ENCODE measurements around the gene R3HDM1.
A peak's percentile ranks its signal among the peaks of the same experiment; 100 is the strongest.

R3HDM1 gene

GRCh38 chr2:135733045-135733444 lies 201.8 kb downstream of the R3HDM1 start:
- H3K27ac ChIP-seq (ENCODE audit: poor library complexity, severe bottlenecking): no peak overlapping the region
- no peaks in the 10 kb centered on the region for H3K9me3 ChIP-seq (ENCODE audit: severe bottlenecking)
- H3K36me3 ChIP-seq (ENCODE audit: low read depth): no peaks in the 10 kb centered on the region
- ATAC-seq (ENCODE audit: low read depth) (no peak), DNase-seq (ENCODE audit: low spot score) (no peak)
- H3K4me1 ChIP-seq (ENCODE audit: insufficient read depth, poor library complexity, severe bottlenecking): no peaks in the 10 kb centered on the region
- no peaks in the 10 kb centered on the region for H3K27me3 ChIP-seq (ENCODE audit: insufficient read depth, poor library complexity, severe bottlenecking)
- H3K4me3 ChIP-seq (ENCODE audit: severe bottlenecking): no peak overlapping the region
- no peak for TF ChIP-seq CTCF (IDR thresholded peaks at IDR 0.05; ENCODE audit: poor library complexity, severe bottlenecking)

- H3K36me3 ChIP-seq (ENCODE audit: low read depth): no peaks in the 10 kb centered on the region
- DNase-seq (ENCODE audit: low spot score) (no peak), ATAC-seq (ENCODE audit: low read depth) (no peak)
- TF ChIP-seq CTCF (IDR thresholded peaks at IDR 0.05; ENCODE audit: poor library complexity, severe bottlenecking): no peak
- no peaks in the 10 kb centered on the region for H3K9me3 ChIP-seq (ENCODE audit: severe bottlenecking)
- no peak overlapping the region for H3K4me3 ChIP-seq (ENCODE audit: severe bottlenecking)
- no peak overlapping the region for H3K27ac ChIP-seq (ENCODE audit: poor library complexity, severe bottlenecking)
- H3K4me1 ChIP-seq (ENCODE audit: insufficient read depth, poor library complexity, severe bottlenecking): no peaks in the 10 kb centered on the region
- no peaks in the 10 kb centered on the region for H3K27me3 ChIP-seq (ENCODE audit: insufficient read depth, poor library complexity, severe bottlenecking)
Measured at GRCh38 chr2:135736546-135736945, 205.3 kb downstream of the R3HDM1 start.

- peaks cover 18% of the 10 kb centered on the region for H3K4me1 ChIP-seq (ENCODE audit: insufficient read depth, poor library complexity, severe bottlenecking)
- H3K27me3 ChIP-seq (ENCODE audit: insufficient read depth, poor library complexity, severe bottlenecking): no peaks in the 10 kb centered on the region
- no peak for ATAC-seq (ENCODE audit: low read depth)
- no peak overlapping the region for H3K4me3 ChIP-seq (ENCODE audit: severe bottlenecking)
- TF ChIP-seq CTCF (IDR thresholded peaks at IDR 0.05; ENCODE audit: poor library complexity, severe bottlenecking): no peak
- H3K9me3 ChIP-seq (ENCODE audit: severe bottlenecking): no peaks in the 10 kb centered on the region
- H3K27ac ChIP-seq (ENCODE audit: poor library complexity, severe bottlenecking): no peak overlapping the region
- DNase-seq (ENCODE audit: low spot score): no peak
- H3K36me3 ChIP-seq (ENCODE audit: low read depth): peaks cover 16% of the 10 kb centered on the region
Measured at GRCh38 chr2:135740206-135740605, 208.9 kb downstream of the R3HDM1 start.

GRCh38 chr2:135741043-135741394 lies 209.7 kb downstream of the R3HDM1 start:
- ATAC-seq (ENCODE audit: low read depth) (no peak), DNase-seq (ENCODE audit: low spot score) (no peak)
- Histone ChIP-seq H3K27me3 (ENCODE audit: insufficient read depth, poor library complexity, severe bottlenecking) (no peaks in the 10 kb centered on the region), H3K9me3 (ENCODE audit: severe bottlenecking) (no peaks in the 10 kb centered on the region), H3K36me3 (ENCODE audit: low read depth) (peaks cover 20% of the 10 kb centered on the region), H3K4me1 (ENCODE audit: insufficient read depth, poor library complexity, severe bottlenecking) (peaks cover 21% of the 10 kb centered on the region), H3K27ac (ENCODE audit: poor library complexity, severe bottlenecking) (no peak overlapping the region), H3K4me3 (ENCODE audit: severe bottlenecking) (no peak overlapping the region)
- TF ChIP-seq CTCF (IDR thresholded peaks at IDR 0.05; ENCODE audit: poor library complexity, severe bottlenecking): no peak

GRCh38 chr2:135741395-135742324 lies 210.4 kb downstream of the R3HDM1 start, which contains the start of gene UBXN4:
Gene UBXN4 (plus strand): TSS chr2:135741855. CDS start chr2:135741930, 75 bp downstream.
- peaks cover 21% of the 10 kb centered on the region for H3K4me1 ChIP-seq (ENCODE audit: insufficient read depth, poor library complexity, severe bottlenecking)
- peaks cover 23% of the 10 kb centered on the region for H3K36me3 ChIP-seq (ENCODE audit: low read depth)
- ATAC-seq (ENCODE audit: low read depth) (peak; percentile 92), DNase-seq (ENCODE audit: low spot score) (peak; percentile 98)
- peak within 1 kb of the TSS; percentile 60 for H3K4me3 ChIP-seq (ENCODE audit: severe bottlenecking)
- H3K9me3 ChIP-seq (ENCODE audit: severe bottlenecking): no peaks in the 10 kb centered on the region
- H3K27me3 ChIP-seq (ENCODE audit: insufficient read depth, poor library complexity, severe bottlenecking): no peaks in the 10 kb centered on the region
- peak within 1 kb of the TSS; percentile 73 for H3K27ac ChIP-seq (ENCODE audit: poor library complexity, severe bottlenecking)
- TF ChIP-seq CTCF (IDR thresholded peaks at IDR 0.05; ENCODE audit: poor library complexity, severe bottlenecking): peak; percentile 53

Data from RWPE2 (cell line).